Karpas-422 (cell line): ENCODE measurements around the gene KRT2. TPM values are rescaled to one million over a fixed set of nuclear protein-coding genes. Genes with fewer than 3 reads are reported as not detected.

Experiments used
- DNase-seq: peaks from one replicate; pipeline ENCODE4 v3.0.0-alpha.2; 2015
- H2AFZ ChIP-seq: fragments of 200-600 bp; sonication (generic); 2 replicates; pipeline ENCODE4 v1.6.1; 2014; ENCODE audit warnings: antibody characterized with exemption, low read length, mixed read lengths
- H3K27ac ChIP-seq: fragments of 200-600 bp; sonication (generic); 2 replicates; pipeline ENCODE4 v1.5.1; 2014; ENCODE audit warnings: mild to moderate bottlenecking, low read length, moderate library complexity
- H3K27me3 ChIP-seq: fragments of 200-600 bp; sonication (generic); 2 replicates; pipeline ENCODE4 v1.6.1; 2014; ENCODE audit warnings: low read length, mixed read lengths
- H3K36me3 ChIP-seq: fragments of 200-600 bp; sonication (generic); 2 replicates; pipeline ENCODE4 v1.6.1; 2014; ENCODE audit warnings: low read length, mixed read lengths; ENCODE audit not compliant: insufficient read depth
- H3K4me1 ChIP-seq: fragments of 200-600 bp; sonication (generic); 2 replicates; pipeline ENCODE4 v1.6.1; 2014; ENCODE audit warnings: mild to moderate bottlenecking, low read length, mixed read lengths
- H3K4me2 ChIP-seq: fragments of 200-600 bp; sonication (generic); 2 replicates; pipeline ENCODE4 v1.6.1; 2014; ENCODE audit warnings: low read length, low read depth, mild to moderate bottlenecking; ENCODE audit not compliant: poor library complexity, severe bottlenecking
- H3K4me3 ChIP-seq: fragments of 200-600 bp; sonication (generic); 2 replicates; pipeline ENCODE4 v1.5.1; 2014; ENCODE audit warnings: mild to moderate bottlenecking, antibody characterized with exemption, low read length, mixed read lengths
- H3K79me2 ChIP-seq: fragments of 200-600 bp; sonication (generic); 2 replicates; pipeline ENCODE4 v1.6.1; 2014; ENCODE audit warnings: mild to moderate bottlenecking, low read length, mixed read lengths
- H3K9ac ChIP-seq: fragments of 200-600 bp; sonication (generic); 2 replicates; pipeline ENCODE4 v1.6.0; 2014; ENCODE audit warnings: low read length
- H3K9me2 ChIP-seq: fragments of 200-600 bp; sonication (generic), shearing (Covaris generic); replicated peaks from 2 replicates; pipeline ENCODE4 v1.6.0; 2014; ENCODE audit warnings: mild to moderate bottlenecking, low read length, moderate library complexity; ENCODE audit not compliant: insufficient read depth
- H3K9me3 ChIP-seq: fragments of 300-700, 200-600 bp; sonication (generic); 2 replicates; pipeline ENCODE4 v1.6.1; 2014; ENCODE audit warnings: low read length, mixed read lengths
- H4K20me1 ChIP-seq: fragments of 200-600 bp; sonication (generic); 2 replicates; pipeline ENCODE4 v1.6.1; 2014; ENCODE audit warnings: mild to moderate bottlenecking, antibody characterized with exemption, low read length, low read depth; ENCODE audit not compliant: insufficient read depth
- total RNA-seq: library from RNA; depleted of rRNA; stranded (reverse); fragments of >200 nt; shearing (Covaris generic); gene quantifications from 2 replicates; pipeline ENCODE4 v1.2.3, GENCODE V29; 2014; ENCODE audit warnings: low replicate concordance

The KRT2 gene
- total RNA-seq, 1 experiment from 2014 or later: not detected

DNA sequence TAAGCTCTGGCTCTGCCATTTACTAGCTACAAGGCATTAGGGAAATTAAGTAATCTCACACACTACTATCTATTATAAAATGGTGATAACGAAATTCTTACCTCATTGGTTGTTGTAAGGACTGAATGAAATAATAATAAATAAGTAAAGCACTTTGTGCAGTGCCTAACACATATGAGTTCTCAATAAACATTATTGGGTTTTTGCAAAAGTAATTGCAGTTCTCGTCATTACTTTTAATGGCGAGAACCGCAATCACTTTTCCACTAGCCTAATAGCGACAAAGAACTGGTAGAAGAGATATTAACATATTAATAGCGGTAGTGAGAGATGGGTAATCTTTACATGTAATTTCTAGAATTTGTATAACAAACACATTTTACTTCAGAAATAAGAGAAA, 42.1 kb upstream of the KRT2 start:
- no peaks in the 10 kb centered on the region for H3K9me2 ChIP-seq
- no peaks in the 10 kb centered on the region for H3K4me1 ChIP-seq
- no peak overlapping the region for H2AFZ ChIP-seq
- no peak overlapping the region for H3K4me3 ChIP-seq
- no peaks in the 10 kb centered on the region for H3K36me3 ChIP-seq
- H4K20me1 ChIP-seq: 0 out of 2 replicates have a peak, but pooled peaks cover 7% of the 10 kb centered on the region
- H3K79me2 ChIP-seq: no peaks in the 10 kb centered on the region
- no peak overlapping the region for H3K9ac ChIP-seq
- H3K27ac ChIP-seq: no peak overlapping the region
- H3K27me3 ChIP-seq: no peaks in the 10 kb centered on the region
- H3K4me2 ChIP-seq: no peak overlapping the region
- H3K9me3 ChIP-seq: no peaks in the 10 kb centered on the region
- DNase-seq: no peak

DNA sequence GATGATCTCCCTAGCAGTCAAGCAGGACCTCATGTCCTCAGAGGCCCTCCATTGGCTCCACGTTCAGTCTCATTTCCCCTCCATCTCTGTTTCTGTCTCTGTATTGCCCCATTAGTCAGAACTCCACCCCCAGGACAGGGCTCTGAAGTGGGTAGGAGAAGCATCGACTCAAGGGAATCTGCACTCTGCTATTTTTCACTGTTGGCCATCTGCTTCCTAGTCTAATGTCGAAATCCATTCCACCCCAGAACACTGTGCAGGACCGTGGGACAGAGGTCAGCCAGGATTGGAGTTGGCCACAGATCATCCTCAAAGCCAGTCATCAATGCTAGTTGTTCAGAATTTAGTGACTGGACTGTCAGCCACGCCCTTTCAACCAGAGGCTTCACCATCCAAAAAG, 41.2 kb upstream of the KRT2 start:
- Histone ChIP-seq H3K4me2 (no peak overlapping the region), H3K9ac (no peak overlapping the region), H3K36me3 (no peaks in the 10 kb centered on the region), H3K4me3 (no peak overlapping the region), H3K9me3 (no peaks in the 10 kb centered on the region), H3K4me1 (no peaks in the 10 kb centered on the region), H3K79me2 (no peaks in the 10 kb centered on the region), H4K20me1 (0 out of 2 replicates have a peak, but pooled peaks cover 7% of the 10 kb centered on the region), H3K27ac (no peak overlapping the region), H3K9me2 (no peaks in the 10 kb centered on the region), H2AFZ (no peak overlapping the region), H3K27me3 (no peaks in the 10 kb centered on the region)
- no peak for DNase-seq

GRCh38 chr12:52692254-52692653, 40.2 kb upstream of the KRT2 start:
- Histone ChIP-seq H3K27me3 (no peaks in the 10 kb centered on the region), H3K4me1 (no peaks in the 10 kb centered on the region), H3K79me2 (no peaks in the 10 kb centered on the region), H3K9ac (no peak overlapping the region), H3K9me2 (no peaks in the 10 kb centered on the region), H3K4me2 (no peak overlapping the region), H3K4me3 (no peak overlapping the region), H3K27ac (no peak overlapping the region), H3K9me3 (no peaks in the 10 kb centered on the region), H4K20me1 (0 out of 2 replicates have a peak, but pooled peaks cover 6% of the 10 kb centered on the region), H2AFZ (no peak overlapping the region), H3K36me3 (no peaks in the 10 kb centered on the region)
- DNase-seq: peak; percentile 51

- Histone ChIP-seq H3K9ac (no peak overlapping the region), H3K36me3 (no peaks in the 10 kb centered on the region), H3K4me1 (no peaks in the 10 kb centered on the region), H2AFZ (no peak overlapping the region), H3K9me2 (no peaks in the 10 kb centered on the region), H4K20me1 (0 out of 2 replicates have a peak, but pooled peaks cover 1% of the 10 kb centered on the region), H3K79me2 (no peaks in the 10 kb centered on the region), H3K4me3 (no peak overlapping the region), H3K4me2 (no peak overlapping the region), H3K27ac (no peak overlapping the region), H3K9me3 (no peaks in the 10 kb centered on the region), H3K27me3 (no peaks in the 10 kb centered on the region)
- no peak for DNase-seq
Measured at GRCh38 chr12:52691841-52692150, 39.8 kb upstream of the KRT2 start.

DNA sequence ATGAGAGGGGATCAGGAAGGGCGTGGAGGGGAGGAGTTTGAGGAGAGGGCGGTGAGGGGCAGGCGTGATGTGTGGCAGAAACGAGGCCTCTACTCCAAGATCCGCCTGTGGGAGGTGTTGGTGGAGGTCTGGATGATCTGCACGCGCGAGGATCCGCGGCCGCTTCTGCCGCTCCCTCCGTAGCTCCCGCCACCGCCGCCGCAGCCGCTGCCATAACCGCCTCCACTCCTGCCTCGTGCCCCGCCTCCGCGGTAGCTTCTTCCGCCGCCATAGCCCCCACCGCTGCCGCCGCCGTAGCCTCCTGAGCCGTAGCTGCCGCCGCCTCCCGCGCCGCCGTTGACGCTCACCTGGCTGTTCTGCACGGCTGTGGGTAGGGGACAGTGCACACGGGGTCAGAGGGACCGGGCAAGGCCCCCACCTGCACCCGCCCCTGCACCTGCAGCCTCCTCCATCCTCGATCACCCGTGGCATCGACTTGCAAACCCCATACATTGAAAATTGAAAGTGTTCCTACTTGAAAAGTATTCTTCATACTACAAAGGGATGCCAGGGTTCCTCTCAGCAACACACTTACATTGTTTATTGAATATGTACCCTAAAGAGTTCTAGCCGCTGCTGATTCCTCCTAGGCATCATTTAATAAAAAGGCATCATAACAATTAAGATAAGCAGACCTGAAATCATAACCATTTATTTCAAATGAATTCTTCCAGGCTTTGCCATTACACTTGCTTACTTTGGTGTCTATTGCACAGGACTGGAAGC, 39.2 kb upstream of the KRT2 start:
- Histone ChIP-seq H4K20me1 (no peaks in the 10 kb centered on the region), H3K9ac (no peak overlapping the region), H3K36me3 (no peaks in the 10 kb centered on the region), H3K4me1 (no peaks in the 10 kb centered on the region), H3K4me2 (no peak overlapping the region), H3K4me3 (no peak overlapping the region), H3K9me3 (no peaks in the 10 kb centered on the region), H3K27me3 (no peaks in the 10 kb centered on the region), H3K9me2 (no peaks in the 10 kb centered on the region), H2AFZ (no peak overlapping the region), H3K79me2 (no peaks in the 10 kb centered on the region), H3K27ac (no peak overlapping the region)
- DNase-seq: no peak

- Histone ChIP-seq H3K9ac (no peak overlapping the region), H2AFZ (no peak overlapping the region), H3K36me3 (no peaks in the 10 kb centered on the region), H3K27me3 (no peaks in the 10 kb centered on the region), H3K27ac (no peak overlapping the region), H4K20me1 (no peaks in the 10 kb centered on the region), H3K4me1 (no peaks in the 10 kb centered on the region), H3K79me2 (no peaks in the 10 kb centered on the region), H3K9me2 (no peaks in the 10 kb centered on the region), H3K9me3 (no peaks in the 10 kb centered on the region), H3K4me2 (no peak overlapping the region), H3K4me3 (no peak overlapping the region)
- no peak for DNase-seq
Measured at GRCh38 chr12:52690351-52691075, 38.5 kb upstream of the KRT2 start.

DNA sequence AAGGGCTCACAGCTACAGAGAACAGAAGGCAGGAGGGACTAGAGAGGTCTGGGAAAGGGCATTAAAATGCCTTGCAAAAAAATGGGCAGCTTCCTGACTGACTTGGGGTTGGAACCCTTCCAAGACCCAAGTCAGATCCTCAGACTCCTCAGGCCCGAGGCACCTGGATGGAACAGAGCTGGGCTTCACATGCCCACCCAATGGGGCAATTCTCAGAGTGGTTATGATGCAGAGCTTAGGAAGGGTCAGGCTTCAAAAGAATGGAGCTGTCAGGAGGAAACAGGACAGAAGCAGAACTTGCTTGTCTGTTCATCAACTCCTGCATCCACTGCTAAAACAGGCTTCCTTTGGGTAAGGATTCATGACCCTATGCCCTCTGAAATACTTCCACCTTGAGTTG, 37.9 kb upstream of the KRT2 start:
- Histone ChIP-seq H3K9me2 (no peaks in the 10 kb centered on the region), H4K20me1 (no peaks in the 10 kb centered on the region), H3K4me1 (no peaks in the 10 kb centered on the region), H3K27ac (no peak overlapping the region), H2AFZ (no peak overlapping the region), H3K9ac (no peak overlapping the region), H3K27me3 (no peaks in the 10 kb centered on the region), H3K4me3 (no peak overlapping the region), H3K9me3 (no peaks in the 10 kb centered on the region), H3K4me2 (no peak overlapping the region), H3K36me3 (no peaks in the 10 kb centered on the region), H3K79me2 (no peaks in the 10 kb centered on the region)
- no peak for DNase-seq

DNA sequence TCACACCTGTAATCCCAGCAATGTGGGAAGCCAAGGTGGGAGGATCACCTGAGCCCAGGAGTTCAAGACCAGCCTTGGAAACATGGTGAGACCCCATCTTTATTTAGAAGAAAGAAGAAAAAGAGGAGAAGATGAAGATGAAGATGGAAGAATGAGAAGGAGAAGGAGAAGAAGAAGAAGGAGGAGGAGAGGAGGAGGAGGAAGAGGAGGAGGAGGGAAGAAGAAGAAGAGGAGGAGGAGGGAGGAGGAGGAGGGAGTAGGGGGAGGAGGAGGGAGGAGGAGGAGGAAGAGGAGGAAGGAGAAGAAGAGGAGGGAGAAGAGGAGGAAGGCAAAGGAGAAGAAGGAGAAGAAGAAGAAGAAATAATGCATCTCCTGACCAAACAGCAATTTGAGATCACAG, 37.2 kb upstream of the KRT2 start:
- no peaks in the 10 kb centered on the region for H3K27me3 ChIP-seq

More for the DNA sequence above, 37.2 kb upstream of the KRT2 start:
- no peaks in the 10 kb centered on the region for H3K9me2 ChIP-seq
- H3K4me1 ChIP-seq: no peaks in the 10 kb centered on the region
- H3K79me2 ChIP-seq: no peaks in the 10 kb centered on the region
- H4K20me1 ChIP-seq: no peaks in the 10 kb centered on the region
- no peaks in the 10 kb centered on the region for H3K36me3 ChIP-seq
- H3K4me2 ChIP-seq: no peak overlapping the region
- no peak overlapping the region for H3K27ac ChIP-seq
- DNase-seq: no peak
- no peak overlapping the region for H3K9ac ChIP-seq
- H2AFZ ChIP-seq: no peak overlapping the region
- H3K4me3 ChIP-seq: no peak overlapping the region
- H3K9me3 ChIP-seq: no peaks in the 10 kb centered on the region
